SU-DHL-6 (cell line): Measurements from ENCODE around the gene SEMA4D.

Experiments
- CTCF ChIP-seq: fragments of 200-600 bp; sonication (generic); IDR thresholded peaks from one replicate; pipeline ENCODE4 v1.5.1; 2017; ENCODE audit warnings: antibody characterized with exemption, mild to moderate bottlenecking, low read length, moderate library complexity; ENCODE audit not compliant: insufficient read depth, poor library complexity, severe bottlenecking
- EZH2phosphoT487 ChIP-seq: fragments of 200-600 bp; sonication (generic), shearing (Covaris generic); conservative IDR thresholded peaks from 2 replicates; pipeline ENCODE4 v1.6.1; 2018; ENCODE audit warnings: mild to moderate bottlenecking, antibody characterized with exemption, low read length, moderate library complexity, mixed read lengths

- TF ChIP-seq CTCF (no peak), EZH2phosphoT487 (no peak)
Measured at GRCh38 chr9:89432986-89433530, 64.9 kb downstream of the SEMA4D start.
